ENCODE results near the gene ADAM22.
A peak's percentile ranks its signal among the peaks of the same experiment; 100 is the strongest.
"Not testable (repeated sequence)": the region's sequence is repeated elsewhere in the genome, so short reads cannot be mapped to it uniquely, and the experiment has no call there.

ADAM22 gene

DNA sequence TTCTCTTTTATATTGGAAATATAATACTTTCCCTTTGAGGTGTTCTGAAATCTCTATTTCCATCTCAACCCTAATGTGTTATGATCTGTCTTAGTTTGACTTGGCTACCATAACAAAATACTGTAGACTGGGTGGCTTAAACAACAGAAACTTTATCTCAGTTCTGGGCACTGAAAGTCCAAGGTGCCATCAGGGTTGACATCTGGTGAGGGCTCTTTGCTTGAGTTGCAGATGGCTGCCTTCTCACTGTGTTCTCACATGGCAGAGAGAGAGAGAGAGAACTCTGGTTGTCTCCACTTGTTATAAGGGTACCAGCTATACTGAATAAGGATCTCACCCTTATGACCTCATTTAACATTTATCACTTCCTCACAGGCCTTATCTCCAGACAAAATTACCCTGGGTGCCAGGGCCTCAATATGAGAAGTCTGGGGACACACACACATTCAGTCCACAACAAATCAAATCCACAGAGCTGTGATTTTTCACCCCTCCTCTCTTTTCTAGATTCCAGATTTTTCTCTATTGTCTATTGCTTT, 181.3 kb downstream of the ADAM22 start:
- DNase-seq, result no peak

DNA sequence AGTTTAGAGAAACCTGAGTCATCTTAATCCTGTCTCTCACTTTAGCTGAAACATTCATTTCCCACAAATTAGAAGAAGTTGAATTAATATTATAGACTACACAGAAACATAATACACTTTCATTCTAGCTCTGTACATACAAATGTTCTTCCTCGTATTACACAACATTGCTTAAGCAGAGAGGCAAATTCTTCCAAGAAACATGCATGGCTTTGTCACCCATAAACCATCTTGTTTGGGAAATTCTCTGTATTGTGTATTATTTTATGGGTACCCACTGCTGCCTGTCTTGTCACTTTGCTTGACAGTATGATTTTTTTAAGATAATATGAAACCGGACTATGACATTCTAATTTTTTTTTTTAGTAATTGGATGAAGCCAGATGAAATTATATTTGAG, 181.8 kb downstream of the ADAM22 start:
- no peak for DNase-seq

DNA sequence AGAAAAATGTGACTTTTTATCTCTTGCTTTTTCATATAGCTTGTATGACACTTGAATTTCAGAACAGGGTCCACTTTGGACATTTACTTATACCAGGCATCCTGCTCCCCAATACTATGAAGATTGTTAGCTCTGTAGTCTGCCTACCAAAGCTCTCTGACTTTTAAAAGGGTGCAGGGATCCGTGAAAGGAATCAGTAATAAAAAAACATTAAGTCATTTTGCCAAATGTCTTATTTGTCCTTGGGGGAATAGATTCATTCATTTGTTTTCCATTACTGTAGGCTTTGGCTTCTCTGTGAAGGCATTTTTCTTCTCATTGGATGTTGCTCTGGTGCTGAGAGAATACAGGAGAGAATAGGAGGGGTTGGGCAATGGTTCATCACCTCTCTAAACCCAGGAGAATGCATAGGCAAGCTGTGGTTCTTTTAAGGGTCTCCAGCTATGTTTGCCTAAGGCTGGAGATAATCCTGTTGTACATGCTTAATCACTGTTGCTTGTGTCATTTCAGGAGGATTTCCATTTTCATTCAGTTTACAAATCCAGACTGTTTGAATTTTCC, 182.3 kb downstream of the ADAM22 start:
- no peak for DNase-seq

DNA sequence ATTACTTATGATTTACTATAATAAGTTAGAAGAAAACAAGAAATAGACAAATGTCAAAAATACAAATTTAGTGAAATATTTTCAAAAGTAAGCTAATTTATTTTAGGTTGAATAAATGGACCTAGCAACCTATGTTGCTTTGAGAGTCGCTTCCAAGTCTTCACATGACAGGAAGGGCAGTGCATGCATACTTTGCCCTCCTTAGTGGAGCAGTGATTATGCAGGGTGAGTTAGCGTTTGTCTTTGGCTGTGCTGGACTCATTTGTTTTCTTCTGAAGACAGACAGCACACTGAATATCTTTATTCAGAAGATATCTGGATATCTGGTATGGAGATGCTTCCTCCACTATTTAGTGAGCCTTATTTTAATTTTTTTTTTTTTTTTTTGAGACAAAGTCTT, 183.3 kb downstream of the ADAM22 start:
- DNase-seq, result no peak

DNA sequence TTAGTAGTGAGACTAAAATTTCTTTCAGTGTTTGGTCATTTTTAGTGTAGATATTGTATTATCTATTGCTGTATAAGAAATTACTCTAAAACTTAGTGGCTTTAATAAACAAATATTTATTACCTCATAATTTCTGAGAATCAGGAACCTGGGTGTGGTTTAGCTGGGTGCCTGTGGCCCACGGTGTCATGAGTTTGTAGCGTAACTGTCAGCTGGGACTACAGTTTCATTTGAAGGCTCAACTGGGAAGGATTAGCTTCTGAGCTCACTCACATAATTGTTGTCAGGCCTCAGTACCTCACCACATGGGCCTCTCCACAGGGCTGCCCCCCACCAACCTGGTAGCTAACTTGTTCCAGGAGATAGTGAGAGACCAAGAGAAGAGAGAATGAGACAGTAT, 187.3 kb downstream of the ADAM22 start:
- DNase-seq, result no peak

DNA sequence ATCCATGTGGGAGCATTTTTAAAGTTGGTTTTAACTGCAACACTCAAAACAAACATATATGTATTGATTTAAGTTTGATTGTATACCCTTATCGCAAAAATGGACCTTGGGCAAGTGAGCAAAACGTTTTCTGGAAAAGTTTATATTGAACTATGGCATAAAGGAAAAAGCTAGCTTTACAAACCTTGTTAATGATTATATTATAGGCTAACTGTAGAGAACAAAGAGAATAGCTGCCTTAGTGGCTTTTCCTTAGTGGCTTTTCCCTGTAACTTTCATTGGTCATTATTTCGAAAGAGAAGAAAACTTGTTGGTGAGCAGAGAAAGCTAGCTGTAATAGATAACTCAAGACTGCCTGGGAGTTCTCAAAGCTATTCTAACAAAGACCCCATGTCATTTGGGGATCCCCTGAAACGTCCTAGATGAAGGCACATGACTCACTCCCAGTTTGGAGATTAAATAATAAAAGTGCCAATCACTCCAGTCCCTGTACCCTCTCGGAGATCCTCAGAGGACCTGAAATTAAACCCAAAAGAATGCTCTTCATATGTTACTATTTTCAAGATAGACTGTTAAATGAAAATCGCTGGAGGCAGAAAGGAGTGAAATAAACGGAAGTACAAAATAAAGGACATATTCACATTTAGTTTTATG, 193.7 kb downstream of the ADAM22 start:
- no peak for DNase-seq

DNA sequence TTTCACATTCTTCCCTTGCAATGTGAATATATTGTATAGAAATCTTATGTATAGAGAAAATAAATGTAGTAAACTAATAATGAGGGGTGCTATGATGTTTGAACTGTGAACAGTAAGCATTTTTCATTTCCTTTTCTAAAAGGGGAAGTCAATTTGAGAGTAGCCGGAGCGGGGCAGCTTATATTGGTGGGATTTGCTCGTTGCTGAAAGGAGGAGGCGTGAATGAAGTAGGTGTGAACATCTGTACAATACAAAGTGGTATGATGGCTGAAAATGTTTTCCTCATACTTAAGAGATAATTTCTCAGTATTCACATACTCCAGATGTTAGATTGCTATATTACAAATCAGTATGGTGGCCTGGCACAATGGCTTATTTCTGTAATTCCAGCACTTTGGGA, 198.7 kb downstream of the ADAM22 start:
- no peak for DNase-seq

DNA sequence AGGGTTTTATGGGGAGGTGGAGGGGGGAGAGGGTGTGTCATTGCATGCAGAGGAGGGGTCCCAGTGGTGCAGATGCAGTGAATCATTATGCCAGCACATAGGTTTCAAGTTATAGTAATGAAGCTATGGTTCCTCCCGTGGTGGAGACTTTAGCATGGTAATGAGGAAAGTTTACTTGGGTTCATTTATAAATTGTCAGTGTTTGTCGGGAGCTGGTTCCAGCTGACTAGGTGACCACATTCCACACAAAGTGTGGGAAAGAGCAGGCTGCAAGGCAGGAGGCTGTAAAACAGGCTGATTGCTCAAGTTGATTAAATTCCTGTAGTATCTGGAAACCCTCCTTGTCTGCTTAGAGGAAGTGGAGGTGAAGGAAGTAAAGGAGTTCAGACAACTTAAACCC, 206.9 kb downstream of the ADAM22 start:
- peak; percentile 91 for DNase-seq

DNA sequence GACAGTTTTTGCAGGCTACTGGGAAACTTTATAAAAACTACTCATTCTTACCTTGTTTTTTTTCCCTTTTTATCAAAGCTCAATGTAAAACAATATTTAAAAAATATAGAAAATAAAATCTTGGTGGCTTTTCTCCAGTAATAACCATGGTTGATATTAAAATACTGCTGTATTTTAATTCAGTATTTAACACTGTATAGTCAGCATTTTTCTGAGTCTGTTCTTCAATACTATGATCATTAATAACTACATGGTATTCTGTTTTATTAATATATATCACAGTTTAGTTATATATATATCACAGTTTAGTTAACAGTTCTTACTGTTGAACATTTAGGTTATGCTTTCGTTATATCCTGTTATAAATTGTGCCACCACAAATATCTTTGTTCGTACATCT, 207.4 kb downstream of the ADAM22 start:
- no peak for DNase-seq

DNA sequence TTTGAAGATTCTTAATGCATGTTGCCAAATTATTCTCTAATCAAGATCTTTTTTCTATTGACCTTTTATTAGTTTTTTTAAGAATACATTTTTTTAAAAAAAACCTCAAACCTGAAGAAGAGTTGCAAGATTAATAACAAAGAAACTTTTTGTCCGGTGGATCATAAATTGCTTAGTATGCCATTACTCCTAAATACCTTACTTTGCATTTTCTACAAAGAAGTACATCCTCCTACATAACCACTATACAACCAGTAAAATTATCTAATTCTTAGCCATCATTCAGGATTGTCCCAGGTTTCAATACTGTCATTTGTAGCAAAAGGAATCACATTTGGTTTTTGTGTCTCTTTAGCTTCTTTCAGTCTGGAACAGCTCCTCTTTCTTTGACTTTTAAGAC, 207.9 kb downstream of the ADAM22 start:
- DNase-seq, result no peak

DNA sequence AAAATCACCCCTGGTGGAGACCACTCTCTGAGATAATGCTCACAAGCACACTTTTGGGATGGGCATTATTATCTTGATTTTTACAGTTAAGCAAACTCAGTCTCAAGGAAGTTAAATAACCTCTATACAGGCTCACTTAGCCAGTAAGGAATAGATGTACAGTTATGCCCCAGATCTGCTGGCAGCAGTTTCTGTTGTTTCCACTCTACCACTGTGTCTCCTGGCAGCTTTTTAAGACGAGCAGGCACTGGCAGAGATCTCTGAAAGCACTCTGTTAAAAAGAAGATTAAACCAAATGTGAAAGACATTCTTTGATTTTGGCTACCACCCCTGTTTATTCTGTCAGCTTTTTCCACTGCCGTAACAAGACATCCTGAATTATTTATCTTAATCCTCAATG, 212.6 kb downstream of the ADAM22 start:
- no peak for DNase-seq

DNA sequence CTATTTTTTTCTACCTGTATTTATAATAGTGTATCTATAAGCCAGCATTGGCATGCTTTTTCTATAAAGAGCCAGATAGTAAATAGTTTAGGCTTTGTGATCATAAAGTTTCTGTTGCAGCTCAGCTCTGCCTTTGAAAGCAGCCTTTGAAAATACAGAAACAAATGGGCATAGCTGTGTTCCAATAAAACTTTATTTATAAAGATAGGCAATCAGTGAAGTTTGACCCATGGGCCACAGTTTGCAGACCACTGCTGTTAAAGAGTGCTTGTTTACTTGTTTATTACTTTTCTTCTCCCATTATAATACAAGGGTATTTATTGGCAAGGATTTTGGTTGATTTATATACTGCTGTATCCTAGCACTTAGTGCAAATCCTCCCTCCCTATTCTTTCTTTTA, 213.3 kb downstream of the ADAM22 start:
- DNase-seq, result no peak

DNA sequence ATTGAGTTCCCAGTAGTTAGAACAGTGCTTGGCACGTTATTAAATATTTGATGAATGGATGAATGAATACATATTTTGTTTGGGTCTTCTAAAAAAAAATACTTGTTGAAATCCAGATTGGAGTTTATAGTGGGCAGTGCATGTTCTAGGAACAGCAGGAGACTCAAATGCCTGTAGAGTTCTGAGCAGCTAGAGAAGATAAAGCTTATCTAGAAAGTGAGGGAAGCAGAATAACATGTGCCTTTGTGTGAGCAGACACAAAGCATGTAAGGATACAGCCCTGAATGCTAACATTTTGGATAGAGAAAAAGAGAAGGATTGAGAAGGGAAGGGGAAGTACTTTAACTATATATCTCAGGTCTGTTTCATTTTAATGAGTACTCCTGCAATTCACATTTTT, 213.9 kb downstream of the ADAM22 start:
- DNase-seq, result no peak

DNA sequence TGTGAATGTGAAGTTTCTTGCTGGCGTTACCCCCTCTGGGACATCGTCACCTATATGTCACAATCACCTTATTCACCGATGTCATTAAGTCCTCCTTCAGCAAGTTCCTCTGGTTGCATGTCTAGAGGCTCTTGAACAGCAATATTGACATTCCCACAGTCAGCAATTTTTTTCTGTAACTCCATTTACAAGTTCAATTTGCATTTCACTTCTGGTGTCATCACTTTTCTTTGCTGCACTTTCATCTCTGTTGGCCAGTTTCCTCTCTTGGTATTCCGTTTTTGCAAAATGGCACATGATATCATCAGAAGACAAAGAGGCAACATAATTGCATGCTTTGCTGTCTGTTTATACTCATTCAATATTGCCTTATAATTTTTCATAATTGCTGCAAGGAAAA, 216.0 kb downstream of the ADAM22 start:
- DNase-seq, result no peak

DNA sequence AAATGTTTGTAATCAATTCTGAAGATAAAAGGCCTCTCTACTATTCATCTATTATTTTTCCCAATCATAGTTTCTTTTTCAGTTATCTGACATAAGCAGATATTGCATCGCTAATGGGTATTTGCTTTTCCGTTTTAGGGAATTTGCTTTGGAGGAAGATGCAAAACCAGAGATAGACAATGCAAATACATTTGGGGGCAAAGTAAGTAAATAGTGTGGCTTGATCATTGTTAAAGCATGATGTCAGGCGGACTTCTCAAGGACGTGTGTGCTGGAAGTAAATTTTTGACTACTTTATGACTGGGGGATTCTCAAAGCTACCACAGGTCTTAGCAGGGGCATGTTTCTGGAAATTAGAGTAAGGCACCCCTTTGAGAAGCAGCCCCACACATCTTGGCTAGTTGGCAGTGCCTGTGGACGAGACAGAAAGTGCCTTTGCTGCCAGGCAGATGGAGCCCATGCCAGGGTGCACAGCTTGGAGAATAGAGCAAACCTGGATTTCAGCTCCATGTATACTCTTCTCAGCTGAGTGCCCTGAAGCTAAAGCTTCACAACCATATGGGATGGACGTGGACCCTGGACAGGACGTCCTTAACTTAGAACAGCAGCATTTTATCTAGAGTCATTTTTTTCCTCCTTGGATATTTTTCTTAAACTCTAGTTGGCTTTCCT, 217.2 kb downstream of the ADAM22 start:
- DNase-seq, result no peak

DNA sequence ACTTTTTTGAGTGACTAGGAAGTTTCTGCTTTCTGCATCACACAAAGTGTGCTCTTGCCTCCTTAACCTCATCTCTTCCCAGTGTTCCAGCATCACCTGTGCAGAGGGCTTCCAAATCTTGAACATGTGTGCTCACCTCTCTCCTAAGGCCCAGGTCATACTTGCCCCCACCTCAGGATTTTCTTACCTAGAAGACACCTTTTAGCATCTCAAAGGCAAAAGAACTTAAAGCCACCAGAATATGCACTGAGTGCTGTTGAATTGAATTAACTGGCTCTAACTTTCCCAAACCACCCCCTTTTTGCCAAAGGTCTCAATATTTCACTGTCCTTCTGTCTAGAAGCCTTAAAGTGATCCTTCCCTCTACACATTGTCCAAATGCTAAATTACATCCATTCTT, 219.3 kb downstream of the ADAM22 start:
- DNase-seq, result no peak

DNA sequence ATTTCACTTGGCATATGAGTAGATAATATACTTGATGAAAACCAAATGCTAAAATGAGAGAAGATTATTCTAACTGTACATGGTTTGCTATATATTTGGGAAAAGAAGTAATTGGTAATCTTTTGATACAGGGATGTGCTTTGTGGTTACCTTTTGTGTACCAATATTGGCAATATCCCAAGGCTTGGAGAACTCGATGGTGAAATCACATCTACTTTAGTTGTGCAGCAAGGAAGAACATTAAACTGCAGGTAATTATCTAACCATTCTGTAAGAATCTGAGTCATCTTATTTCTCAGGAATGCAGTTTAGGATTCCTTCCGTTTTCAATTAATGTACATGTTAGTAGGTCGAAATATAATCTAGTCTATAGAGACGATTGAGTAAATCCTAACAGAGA, 221.7 kb downstream of the ADAM22 start:
- no peak for DNase-seq

DNA sequence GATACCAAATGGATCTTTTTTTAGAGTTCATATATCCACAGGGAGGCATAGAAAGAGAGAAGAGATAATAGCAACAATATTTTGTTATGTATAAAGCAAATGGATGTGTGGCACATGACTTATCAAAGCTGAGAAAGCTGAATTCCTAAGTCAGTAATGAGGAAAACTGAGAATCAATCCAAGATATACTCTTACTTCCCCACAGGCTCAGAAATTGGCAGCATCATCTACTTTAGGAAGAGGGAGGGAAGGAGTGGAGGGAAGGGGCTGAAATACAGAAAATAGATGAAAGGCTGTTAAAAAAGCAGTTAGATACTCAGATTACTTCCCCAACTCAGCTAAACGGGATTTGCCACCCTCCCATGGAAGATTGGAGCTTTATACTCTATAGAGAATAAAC, 222.3 kb downstream of the ADAM22 start:
- DNase-seq, result no peak

DNA sequence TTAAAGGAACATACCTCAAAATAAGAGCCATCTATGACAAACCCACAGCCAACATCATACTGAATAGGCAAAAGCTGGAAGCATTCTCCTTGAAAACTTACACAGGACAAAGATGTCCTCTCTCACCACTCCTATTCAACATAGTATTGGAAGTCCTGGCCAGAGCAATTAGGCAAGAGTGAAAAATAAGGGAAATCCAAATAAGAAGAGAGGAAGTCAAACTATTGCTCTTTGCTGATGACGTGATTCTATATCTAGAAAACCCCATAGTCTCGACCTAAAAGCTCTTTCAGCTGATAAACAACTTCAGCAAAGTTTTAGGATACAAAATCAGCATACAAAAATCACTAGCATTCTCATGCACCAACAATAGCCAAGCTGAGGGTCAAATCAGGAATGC, 225.7 kb downstream of the ADAM22 start:
- not testable (repeated sequence) for DNase-seq

DNA sequence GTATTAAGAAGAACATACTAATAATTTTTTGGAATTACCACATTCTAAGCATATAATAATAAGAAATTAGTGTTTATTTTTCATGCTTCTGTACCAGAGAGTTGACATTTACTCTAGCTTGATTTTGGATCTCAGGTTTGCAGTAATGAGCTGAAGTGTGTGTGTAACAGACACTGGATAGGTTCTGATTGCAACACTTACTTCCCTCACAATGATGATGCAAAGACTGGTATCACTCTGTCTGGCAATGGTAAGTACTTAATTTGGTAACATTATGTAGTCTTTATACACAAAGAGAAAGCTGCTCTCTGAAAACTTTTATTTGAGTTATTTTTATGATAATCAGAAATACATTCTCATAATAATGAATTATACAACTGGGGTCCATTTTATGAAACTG, 231.6 kb downstream of the ADAM22 start:
- no peak for DNase-seq

DNA sequence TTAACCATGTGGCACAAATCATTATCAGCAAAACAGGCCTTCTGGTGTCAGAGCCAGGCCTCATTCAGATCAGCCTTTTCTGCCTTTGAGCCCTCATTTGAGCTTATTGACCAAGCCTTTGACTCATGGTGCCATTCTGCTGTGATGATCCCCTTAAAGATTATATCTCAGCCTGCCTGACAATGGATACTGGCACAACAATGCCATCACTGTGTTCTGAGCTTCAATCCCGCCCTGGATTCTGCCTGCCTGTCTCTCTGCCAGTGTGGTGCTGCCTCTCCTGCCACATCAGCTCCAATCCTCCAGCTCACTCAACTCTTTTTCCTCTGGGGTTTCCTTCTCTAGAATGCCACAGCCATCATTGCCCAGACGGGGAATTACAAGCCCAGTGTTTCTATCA, 233.2 kb downstream of the ADAM22 start:
- peak; percentile 68 for DNase-seq

DNA sequence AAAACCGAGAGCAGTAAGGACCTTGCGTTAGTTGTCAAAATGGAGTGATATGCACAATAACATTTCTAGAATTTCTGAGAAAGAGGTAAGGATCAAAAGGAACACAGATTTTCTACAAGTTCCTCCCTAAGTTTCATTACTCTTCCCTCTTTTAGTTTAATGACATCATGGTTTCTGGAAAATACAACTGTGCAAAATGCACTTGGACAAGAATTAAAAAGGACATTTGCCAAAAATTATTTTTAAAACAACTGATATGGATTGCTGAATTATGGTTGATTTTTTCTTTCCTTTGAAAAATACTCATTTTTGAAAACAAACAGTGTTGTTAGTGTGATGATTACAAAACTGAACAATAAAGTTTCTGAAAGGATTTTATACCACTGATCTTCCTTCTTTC, 233.7 kb downstream of the ADAM22 start:
- no peak for DNase-seq

DNA sequence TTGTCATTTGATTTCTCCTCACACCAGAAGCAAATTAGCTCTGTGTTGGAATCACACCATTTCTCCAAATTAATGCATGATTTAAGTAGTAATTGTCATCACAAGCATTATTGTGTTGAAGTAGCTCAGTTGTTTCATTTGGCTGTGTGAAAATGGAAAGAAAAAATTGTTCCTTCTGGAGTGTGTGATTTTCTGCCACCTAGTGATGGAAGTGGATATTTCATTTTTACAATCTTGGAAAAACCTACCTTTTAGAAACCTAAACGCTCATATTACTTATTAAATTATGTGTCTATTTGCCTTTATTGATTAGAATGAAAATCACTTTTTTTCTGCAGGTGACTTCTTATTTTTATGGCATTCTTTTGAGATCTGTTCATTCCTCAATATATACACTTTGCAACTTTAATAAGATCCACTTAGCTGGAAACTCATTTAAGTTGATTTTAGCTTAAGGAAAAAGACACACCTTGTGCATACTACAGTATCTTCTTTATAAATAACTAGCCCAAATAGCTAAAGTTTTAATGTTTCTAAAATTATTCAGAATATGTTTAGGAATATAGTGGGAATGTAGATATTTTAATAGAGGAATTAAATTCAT, 235.8 kb downstream of the ADAM22 start:
- no peak for DNase-seq

DNA sequence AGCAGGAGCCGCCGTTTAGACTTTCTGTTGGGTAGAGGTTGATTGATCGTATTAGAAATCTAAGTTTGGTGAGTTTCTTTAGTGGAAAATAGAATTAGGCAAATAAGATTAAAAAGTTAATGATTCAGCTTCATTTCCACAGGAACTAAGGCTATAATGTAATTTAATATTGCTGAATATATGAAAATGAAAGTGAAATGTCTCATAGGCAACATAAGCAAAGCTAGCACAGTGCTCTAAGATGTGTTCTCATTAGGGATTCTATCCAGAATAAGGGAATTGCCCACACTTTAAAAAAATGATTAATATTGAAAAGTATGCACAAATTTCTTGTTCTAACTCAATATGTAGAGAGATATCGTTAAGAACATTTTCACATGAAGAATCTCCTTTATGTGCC, 238.8 kb downstream of the ADAM22 start:
- no peak for DNase-seq

Measured in islet precursor cell (in vitro differentiated cells).